Neural cell (in vitro differentiated cells): ENCODE results near the gene PSMB4.

ENCODE experiments used
- EP300 ChIP-seq: fragments of 450-650 bp; conservative IDR thresholded peaks from 2 replicates; pipeline ENCODE4 v1.6.1; 2014; ENCODE audit warnings: antibody characterized with exemption, mild to moderate bottlenecking, moderate library complexity; ENCODE audit not compliant: poor library complexity, severe bottlenecking
- EZH2 ChIP-seq: fragments of 200-600, 300-800 bp; shearing (Covaris generic), sonication (generic); IDR thresholded peaks from 2 replicates; pipeline ENCODE4 v1.6.1; 2014; ENCODE audit warnings: antibody characterized with exemption, low read length, borderline replicate concordance, mild to moderate bottlenecking; ENCODE audit not compliant: insufficient read depth, poor library complexity, severe bottlenecking
- POLR2AphosphoS5 ChIP-seq: IDR thresholded peaks from 2 replicates; pipeline ENCODE4 v1.6.1; 2012
- RAD21 ChIP-seq: fragments of 450-650 bp; conservative IDR thresholded peaks from 2 replicates; pipeline ENCODE4 v1.6.1; 2014; ENCODE audit warnings: antibody characterized with exemption, mild to moderate bottlenecking, moderate library complexity
- TAF1 ChIP-seq: IDR thresholded peaks from 2 replicates; pipeline ENCODE4 v1.6.1; 2012; ENCODE audit warnings: low read depth
- TF ChIP-seq, protein P1 (sequence below): fragments of 450-650 bp; IDR thresholded peaks from 2 replicates; pipeline ENCODE4 v1.5.1; 2014; ENCODE audit warnings: antibody characterized with exemption, mild to moderate bottlenecking, moderate library complexity; ENCODE audit not compliant: poor library complexity, severe bottlenecking
- TF ChIP-seq, protein P2 (sequence below): IDR thresholded peaks from 2 replicates; pipeline ENCODE4 v1.6.1; 2012; ENCODE audit warnings: borderline replicate concordance

DNA sequence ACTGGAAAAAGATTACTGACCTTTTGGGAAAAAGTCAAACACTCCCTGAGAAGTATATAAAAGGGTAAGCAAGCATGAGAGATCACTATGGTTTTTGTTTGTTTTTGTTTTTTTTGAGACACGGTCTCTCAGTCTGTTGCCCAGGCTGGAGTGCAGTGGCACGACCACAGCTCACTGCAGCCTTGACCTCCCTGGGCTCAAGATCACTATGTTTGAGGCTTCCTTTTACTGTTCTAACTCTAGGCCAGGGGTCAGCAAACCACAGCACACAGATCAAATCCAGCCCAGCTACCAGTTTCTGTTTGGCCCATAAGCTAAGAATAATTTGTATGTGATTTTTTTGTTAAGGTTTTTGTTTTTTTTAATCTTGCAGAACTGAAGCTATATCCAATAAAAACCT, 25.7 kb downstream of the PSMB4 start:
- TF ChIP-seq, protein P1, sequence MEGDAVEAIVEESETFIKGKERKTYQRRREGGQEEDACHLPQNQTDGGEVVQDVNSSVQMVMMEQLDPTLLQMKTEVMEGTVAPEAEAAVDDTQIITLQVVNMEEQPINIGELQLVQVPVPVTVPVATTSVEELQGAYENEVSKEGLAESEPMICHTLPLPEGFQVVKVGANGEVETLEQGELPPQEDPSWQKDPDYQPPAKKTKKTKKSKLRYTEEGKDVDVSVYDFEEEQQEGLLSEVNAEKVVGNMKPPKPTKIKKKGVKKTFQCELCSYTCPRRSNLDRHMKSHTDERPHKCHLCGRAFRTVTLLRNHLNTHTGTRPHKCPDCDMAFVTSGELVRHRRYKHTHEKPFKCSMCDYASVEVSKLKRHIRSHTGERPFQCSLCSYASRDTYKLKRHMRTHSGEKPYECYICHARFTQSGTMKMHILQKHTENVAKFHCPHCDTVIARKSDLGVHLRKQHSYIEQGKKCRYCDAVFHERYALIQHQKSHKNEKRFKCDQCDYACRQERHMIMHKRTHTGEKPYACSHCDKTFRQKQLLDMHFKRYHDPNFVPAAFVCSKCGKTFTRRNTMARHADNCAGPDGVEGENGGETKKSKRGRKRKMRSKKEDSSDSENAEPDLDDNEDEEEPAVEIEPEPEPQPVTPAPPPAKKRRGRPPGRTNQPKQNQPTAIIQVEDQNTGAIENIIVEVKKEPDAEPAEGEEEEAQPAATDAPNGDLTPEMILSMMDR: no peak
- TF ChIP-seq POLR2AphosphoS5: no peak
- no peak for TF ChIP-seq TAF1
- TF ChIP-seq EZH2: no peak
- TF ChIP-seq RAD21: no peak
- no peak for TF ChIP-seq EP300
- TF ChIP-seq, protein P2, sequence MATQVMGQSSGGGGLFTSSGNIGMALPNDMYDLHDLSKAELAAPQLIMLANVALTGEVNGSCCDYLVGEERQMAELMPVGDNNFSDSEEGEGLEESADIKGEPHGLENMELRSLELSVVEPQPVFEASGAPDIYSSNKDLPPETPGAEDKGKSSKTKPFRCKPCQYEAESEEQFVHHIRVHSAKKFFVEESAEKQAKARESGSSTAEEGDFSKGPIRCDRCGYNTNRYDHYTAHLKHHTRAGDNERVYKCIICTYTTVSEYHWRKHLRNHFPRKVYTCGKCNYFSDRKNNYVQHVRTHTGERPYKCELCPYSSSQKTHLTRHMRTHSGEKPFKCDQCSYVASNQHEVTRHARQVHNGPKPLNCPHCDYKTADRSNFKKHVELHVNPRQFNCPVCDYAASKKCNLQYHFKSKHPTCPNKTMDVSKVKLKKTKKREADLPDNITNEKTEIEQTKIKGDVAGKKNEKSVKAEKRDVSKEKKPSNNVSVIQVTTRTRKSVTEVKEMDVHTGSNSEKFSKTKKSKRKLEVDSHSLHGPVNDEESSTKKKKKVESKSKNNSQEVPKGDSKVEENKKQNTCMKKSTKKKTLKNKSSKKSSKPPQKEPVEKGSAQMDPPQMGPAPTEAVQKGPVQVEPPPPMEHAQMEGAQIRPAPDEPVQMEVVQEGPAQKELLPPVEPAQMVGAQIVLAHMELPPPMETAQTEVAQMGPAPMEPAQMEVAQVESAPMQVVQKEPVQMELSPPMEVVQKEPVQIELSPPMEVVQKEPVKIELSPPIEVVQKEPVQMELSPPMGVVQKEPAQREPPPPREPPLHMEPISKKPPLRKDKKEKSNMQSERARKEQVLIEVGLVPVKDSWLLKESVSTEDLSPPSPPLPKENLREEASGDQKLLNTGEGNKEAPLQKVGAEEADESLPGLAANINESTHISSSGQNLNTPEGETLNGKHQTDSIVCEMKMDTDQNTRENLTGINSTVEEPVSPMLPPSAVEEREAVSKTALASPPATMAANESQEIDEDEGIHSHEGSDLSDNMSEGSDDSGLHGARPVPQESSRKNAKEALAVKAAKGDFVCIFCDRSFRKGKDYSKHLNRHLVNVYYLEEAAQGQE: no peak
